K562 (cell line): Measurements from ENCODE around the gene ZNF460. TPM values are rescaled to one million over a fixed set of nuclear protein-coding genes. Genes with fewer than 3 reads are reported as not detected.
A peak's percentile ranks its signal among the peaks of the same experiment; 100 is the strongest.

Experiments
- EHMT2 ChIP-seq: fragments of 450-650 bp; IDR thresholded peaks from 2 replicates; pipeline ENCODE4 v1.6.1; 2018; ENCODE audit warnings: antibody characterized with exemption
- FOXJ2 ChIP-seq: fragments of 200-800 bp; sonication (Bioruptor generic); IDR thresholded peaks from 2 replicates; pipeline ENCODE4 v1.6.1; 2016; ENCODE audit warnings: missing genetic modification characterization, missing compliant biosample characterization
- HNRNPL ChIP-seq: fragments of 200-400 bp; formaldehyde crosslinking; IDR thresholded peaks from 2 replicates; pipeline ENCODE4 v1.6.1; 2017; ENCODE audit warnings: low read depth, mild to moderate bottlenecking, low read length
- KHSRP ChIP-seq: fragments of 450-650 bp; IDR thresholded peaks from 2 replicates; pipeline ENCODE4 v1.6.1; 2017
- L3MBTL2 ChIP-seq: fragments of 450-650 bp; IDR thresholded peaks from 2 replicates; pipeline ENCODE4 v1.6.1; 2016; ENCODE audit warnings: mild to moderate bottlenecking, moderate library complexity
- PHF20 ChIP-seq: fragments of 450-650 bp; IDR thresholded peaks from 2 replicates; pipeline ENCODE4 v1.6.1; 2018; ENCODE audit not compliant: partially characterized antibody
- POLR2AphosphoS5 ChIP-seq: IDR thresholded peaks from 2 replicates; pipeline ENCODE4 v1.6.1; 2011; ENCODE audit warnings: mild to moderate bottlenecking, low read depth, low read length, moderate library complexity; ENCODE audit not compliant: control insufficient read depth, insufficient read depth
- SRSF1 ChIP-seq: fragments of 200-400 bp; formaldehyde crosslinking; IDR thresholded peaks from 2 replicates; pipeline ENCODE4 v1.6.1; 2017; ENCODE audit warnings: mild to moderate bottlenecking, low read depth, low read length, moderate library complexity
- SUPT5H ChIP-seq: fragments of 450-650 bp; IDR thresholded peaks from 2 replicates; pipeline ENCODE4 v1.6.1; 2016
- ZFX ChIP-seq: sonication (generic); formaldehyde crosslinking; IDR thresholded peaks from 2 replicates; pipeline ENCODE4 v1.8.0; 2022; ENCODE audit warnings: mild to moderate bottlenecking, missing genetic modification reagents, moderate library complexity
- ZNF197 ChIP-seq: fragments of 200-800 bp; sonication (Bioruptor generic); IDR thresholded peaks from 2 replicates; pipeline ENCODE4 v1.6.1; 2016; ENCODE audit warnings: low read depth, missing genetic modification characterization, missing compliant biosample characterization
- polyA plus RNA-seq, 8 experiments: library from polyadenylated mRNA; depleted of rRNA in 4 of 8; stranded (reverse) in 5 of 8; unstranded in 3 of 8; fragments of >200 nt; fragmentation: Nextera tagmentation in 2 of 8; fragmentation: Illumina TruSeq in 1 of 8; extraction: Ambion mirVana in 2 of 8; extraction: Trizol in 1 of 8; gene quantifications; 2 replicates each; pipeline versions ENCODE4 v1.2.1 to v1.2.3, GENCODE V29; 2011 to 2014; ENCODE audit warnings: inconsistent platforms in 1 of 8, missing spikeins in 1 of 8
- total RNA-seq, 7 experiments: library from RNA; depleted of rRNA in 6 of 7; stranded (reverse); fragments of >200 nt in 6 of 7; fragmentation: Illumina TruSeq in 2 of 7; extraction: Trizol in 2 of 7; gene quantifications; 2 replicates each; pipeline versions ENCODE4 v1.2.1 to v1.2.3, GENCODE V29; 2011 to 2021; ENCODE audit warnings: low replicate concordance in 1 of 7
- TF ChIP-seq, protein P1 (sequence below): sonication (generic); formaldehyde crosslinking; IDR thresholded peaks from 2 replicates; pipeline ENCODE4 v1.8.0; 2022; ENCODE audit warnings: mild to moderate bottlenecking, missing genetic modification reagents, borderline replicate concordance
- TF ChIP-seq, protein P2 (sequence below), 3 experiments: fragments of 200-800 bp in 1 of 3; fragments of 250-450 bp in 1 of 3; fragments of 450-650 bp in 1 of 3; sonication (Bioruptor Pico) in 1 of 3; sonication (Bioruptor generic) in 1 of 3; formaldehyde crosslinking in 1 of 3; IDR thresholded peaks; 2 replicates each; pipeline versions ENCODE4 v1.6.1 to v1.8.0; 2016 to 2022; ENCODE audit warnings: mild to moderate bottlenecking in 2 of 3, missing genetic modification characterization in 2 of 3, missing compliant biosample characterization in 1 of 3, moderate library complexity in 1 of 3
- TF ChIP-seq, protein P3 (sequence below), 2 experiments: fragments of 150-350 bp in 1 of 2; IDR thresholded peaks; 2 replicates each; pipeline ENCODE4 v1.6.1; 2012 to 2016; ENCODE audit warnings: low read depth in 2 of 2, low read length in 2 of 2, mild to moderate bottlenecking in 1 of 2, moderate library complexity in 1 of 2
- TF ChIP-seq, protein P4 (sequence below): fragments of 250-450 bp; sonication (Bioruptor Pico); IDR thresholded peaks from 2 replicates; pipeline ENCODE4 v1.4.0; 2020; ENCODE audit warnings: mild to moderate bottlenecking

ZNF460 gene
- total and polyA plus RNA-seq, 9 of the 15 experiments (the other 6 are each of a cell fraction or from before 2014, with no cell fraction given), result 0.45 to 36.2 (median 16.6) TPM

DNA sequence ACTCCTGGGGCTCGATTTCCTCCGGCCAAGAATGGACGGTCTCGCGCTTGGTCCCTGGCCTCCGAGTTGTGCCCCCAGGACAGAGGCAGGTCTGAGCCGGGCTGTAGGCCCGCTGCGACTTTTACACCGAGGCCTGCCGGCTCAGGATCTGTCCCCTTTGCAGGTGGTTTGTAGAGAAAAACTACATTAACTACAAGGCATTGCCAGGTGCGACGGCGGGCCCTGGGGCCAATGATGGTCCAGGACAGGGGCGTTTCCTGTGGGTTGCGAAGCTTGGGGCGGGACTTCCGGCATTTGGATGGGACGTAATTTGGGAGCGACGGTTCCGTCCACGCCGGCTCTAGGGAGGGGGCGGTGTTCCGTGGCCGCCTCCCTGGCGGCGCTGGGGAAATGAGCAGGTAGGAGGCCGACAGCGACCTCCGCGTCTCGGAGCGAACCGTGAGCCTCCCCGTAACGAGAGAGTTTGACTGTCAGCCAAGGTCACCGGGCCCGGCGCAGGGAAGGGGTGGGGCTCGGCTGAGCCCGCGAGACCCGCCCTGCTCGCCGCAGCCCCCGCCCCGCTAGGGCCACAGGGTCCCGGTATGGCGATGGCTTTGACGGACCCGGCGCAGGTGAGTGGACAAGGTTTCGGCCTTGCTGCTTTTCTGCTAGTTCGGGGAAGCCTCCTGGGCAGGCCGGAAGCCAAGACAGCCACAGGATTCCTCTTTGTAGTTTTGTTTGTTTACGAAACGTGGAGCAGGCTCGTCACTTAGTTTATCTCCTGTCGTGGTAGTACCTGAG, 39.8 kb upstream of the ZNF460 start, which contains the start of gene ZNF805 (continued):
- TF ChIP-seq, protein P1, sequence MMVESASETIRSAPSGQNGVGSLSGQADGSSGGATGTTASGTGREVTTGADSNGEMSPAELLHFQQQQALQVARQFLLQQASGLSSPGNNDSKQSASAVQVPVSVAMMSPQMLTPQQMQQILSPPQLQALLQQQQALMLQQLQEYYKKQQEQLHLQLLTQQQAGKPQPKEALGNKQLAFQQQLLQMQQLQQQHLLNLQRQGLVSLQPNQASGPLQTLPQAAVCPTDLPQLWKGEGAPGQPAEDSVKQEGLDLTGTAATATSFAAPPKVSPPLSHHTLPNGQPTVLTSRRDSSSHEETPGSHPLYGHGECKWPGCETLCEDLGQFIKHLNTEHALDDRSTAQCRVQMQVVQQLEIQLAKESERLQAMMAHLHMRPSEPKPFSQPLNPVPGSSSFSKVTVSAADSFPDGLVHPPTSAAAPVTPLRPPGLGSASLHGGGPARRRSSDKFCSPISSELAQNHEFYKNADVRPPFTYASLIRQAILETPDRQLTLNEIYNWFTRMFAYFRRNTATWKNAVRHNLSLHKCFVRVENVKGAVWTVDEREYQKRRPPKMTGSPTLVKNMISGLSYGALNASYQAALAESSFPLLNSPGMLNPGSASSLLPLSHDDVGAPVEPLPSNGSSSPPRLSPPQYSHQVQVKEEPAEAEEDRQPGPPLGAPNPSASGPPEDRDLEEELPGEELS (CRISPR knock-in tag), result 0 out of 2 replicates have a peak, but pooled peaks have one; percentile 23
- TF ChIP-seq, protein P2, sequence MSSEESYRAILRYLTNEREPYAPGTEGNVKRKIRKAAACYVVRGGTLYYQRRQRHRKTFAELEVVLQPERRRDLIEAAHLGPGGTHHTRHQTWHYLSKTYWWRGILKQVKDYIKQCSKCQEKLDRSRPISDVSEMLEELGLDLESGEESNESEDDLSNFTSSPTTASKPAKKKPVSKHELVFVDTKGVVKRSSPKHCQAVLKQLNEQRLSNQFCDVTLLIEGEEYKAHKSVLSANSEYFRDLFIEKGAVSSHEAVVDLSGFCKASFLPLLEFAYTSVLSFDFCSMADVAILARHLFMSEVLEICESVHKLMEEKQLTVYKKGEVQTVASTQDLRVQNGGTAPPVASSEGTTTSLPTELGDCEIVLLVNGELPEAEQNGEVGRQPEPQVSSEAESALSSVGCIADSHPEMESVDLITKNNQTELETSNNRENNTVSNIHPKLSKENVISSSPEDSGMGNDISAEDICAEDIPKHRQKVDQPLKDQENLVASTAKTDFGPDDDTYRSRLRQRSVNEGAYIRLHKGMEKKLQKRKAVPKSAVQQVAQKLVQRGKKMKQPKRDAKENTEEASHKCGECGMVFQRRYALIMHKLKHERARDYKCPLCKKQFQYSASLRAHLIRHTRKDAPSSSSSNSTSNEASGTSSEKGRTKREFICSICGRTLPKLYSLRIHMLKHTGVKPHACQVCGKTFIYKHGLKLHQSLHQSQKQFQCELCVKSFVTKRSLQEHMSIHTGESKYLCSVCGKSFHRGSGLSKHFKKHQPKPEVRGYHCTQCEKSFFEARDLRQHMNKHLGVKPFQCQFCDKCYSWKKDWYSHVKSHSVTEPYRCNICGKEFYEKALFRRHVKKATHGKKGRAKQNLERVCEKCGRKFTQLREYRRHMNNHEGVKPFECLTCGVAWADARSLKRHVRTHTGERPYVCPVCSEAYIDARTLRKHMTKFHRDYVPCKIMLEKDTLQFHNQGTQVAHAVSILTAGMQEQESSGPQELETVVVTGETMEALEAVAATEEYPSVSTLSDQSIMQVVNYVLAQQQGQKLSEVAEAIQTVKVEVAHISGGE (CRISPR knock-in tag; IDR thresholded peaks at IDR 0.05), result peak in 1 of 3 experiments; percentile 42; a peak in 1 of 6 replicates
- TF ChIP-seq SUPT5H (peak; percentile 83), L3MBTL2 (peak; percentile 89), HNRNPL (no peak), FOXJ2 (tag) (0 out of 2 replicates have a peak, but pooled peaks have one; percentile 14), ZNF197 (CRISPR knock-in tag) (no peak), ZFX (peak; percentile 93), EHMT2 (peak; percentile 88), SRSF1 (peak; percentile 90; the same call in 1 of the 2 replicates), POLR2AphosphoS5 (peak; percentile 62; the same call in 1 of the 2 replicates), KHSRP (peak; percentile 61), PHF20 (peak; percentile 94)
- TF ChIP-seq, protein P3, sequence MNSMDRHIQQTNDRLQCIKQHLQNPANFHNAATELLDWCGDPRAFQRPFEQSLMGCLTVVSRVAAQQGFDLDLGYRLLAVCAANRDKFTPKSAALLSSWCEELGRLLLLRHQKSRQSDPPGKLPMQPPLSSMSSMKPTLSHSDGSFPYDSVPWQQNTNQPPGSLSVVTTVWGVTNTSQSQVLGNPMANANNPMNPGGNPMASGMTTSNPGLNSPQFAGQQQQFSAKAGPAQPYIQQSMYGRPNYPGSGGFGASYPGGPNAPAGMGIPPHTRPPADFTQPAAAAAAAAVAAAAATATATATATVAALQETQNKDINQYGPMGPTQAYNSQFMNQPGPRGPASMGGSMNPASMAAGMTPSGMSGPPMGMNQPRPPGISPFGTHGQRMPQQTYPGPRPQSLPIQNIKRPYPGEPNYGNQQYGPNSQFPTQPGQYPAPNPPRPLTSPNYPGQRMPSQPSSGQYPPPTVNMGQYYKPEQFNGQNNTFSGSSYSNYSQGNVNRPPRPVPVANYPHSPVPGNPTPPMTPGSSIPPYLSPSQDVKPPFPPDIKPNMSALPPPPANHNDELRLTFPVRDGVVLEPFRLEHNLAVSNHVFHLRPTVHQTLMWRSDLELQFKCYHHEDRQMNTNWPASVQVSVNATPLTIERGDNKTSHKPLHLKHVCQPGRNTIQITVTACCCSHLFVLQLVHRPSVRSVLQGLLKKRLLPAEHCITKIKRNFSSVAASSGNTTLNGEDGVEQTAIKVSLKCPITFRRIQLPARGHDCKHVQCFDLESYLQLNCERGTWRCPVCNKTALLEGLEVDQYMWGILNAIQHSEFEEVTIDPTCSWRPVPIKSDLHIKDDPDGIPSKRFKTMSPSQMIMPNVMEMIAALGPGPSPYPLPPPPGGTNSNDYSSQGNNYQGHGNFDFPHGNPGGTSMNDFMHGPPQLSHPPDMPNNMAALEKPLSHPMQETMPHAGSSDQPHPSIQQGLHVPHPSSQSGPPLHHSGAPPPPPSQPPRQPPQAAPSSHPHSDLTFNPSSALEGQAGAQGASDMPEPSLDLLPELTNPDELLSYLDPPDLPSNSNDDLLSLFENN (IDR thresholded peaks at IDR 0.05; ENCODE audit: low read depth in 2 of 2, low read length in 2 of 2), result peak in 1 of 2 experiments; percentile 50; a peak in 1 of 4 replicates
- TF ChIP-seq, protein P4, sequence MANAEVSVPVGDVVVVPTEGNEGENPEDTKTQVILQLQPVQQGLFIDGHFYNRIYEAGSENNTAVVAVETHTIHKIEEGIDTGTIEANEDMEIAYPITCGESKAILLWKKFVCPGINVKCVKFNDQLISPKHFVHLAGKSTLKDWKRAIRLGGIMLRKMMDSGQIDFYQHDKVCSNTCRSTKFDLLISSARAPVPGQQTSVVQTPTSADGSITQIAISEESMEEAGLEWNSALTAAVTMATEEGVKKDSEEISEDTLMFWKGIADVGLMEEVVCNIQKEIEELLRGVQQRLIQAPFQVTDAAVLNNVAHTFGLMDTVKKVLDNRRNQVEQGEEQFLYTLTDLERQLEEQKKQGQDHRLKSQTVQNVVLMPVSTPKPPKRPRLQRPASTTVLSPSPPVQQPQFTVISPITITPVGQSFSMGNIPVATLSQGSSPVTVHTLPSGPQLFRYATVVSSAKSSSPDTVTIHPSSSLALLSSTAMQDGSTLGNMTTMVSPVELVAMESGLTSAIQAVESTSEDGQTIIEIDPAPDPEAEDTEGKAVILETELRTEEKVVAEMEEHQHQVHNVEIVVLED, result peak; percentile 66
